ENCODE data around the gene THSD7A.

The THSD7A gene

DNA sequence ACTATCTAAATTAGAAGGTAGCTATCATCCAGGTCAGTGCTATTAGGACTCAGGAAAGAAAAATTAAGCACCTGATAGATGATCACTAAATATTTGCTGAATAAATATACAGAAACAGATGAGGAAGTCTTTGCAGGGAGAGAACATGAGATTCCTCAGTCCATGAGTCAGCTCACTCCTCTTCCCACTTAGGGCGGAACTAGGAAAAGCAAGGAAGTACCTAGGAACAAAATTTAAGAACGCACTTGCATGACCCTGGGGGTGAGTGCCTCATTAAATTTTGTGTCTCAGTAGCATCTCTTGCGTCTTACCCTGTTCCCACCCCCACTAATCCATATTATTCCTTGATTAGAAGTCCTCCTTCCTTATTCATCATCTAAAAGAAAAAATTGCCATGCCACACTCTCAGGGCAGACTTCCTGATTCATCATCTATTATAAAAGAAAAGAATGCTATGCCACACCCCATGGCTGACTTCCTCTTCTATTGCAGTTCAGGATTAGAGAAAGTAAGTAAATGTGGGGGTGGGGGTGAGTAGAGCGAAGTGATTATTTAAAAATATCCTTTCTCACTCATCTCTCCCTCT is 208.8 kb downstream of the THSD7A start:
- DNase-seq, result no peak

DNA sequence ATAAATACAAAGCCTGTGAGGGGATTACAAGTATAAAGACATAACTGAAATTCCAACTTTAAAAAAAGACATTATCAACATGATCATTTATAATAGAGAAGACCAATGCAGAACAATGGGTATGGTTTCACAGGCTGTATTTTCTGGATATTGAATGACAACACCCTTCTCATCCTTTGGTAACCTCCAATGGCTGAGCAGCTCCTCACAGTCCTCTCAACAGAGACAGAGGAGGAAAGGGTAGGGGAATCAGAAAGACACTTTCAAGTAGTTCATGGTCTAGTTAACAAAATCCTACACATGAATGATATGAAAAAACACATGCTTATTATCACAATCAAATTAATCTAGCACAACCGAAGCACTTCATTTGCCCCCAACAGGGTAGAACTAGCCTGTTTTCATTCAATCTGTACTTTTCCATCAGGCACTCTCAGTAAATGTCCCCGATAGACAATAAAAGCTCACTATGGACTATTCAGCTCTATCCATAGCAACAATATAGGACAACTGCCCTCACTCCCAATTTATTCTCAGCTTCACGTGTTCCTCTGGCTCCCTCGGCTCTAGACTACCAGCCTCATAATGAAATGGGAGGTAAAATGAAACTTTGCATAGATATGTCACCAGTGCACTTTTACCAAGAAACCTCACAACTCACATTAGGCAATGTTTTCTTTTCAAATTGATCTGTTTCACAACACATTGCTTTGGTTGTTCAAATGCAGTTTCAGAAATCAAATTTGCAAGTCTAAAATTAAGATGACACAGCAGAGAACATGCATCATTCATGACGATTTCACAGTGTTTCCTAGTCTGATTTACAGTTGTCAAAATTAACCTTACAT is 211.4 kb downstream of the THSD7A start:
- DNase-seq, result no peak

DNA sequence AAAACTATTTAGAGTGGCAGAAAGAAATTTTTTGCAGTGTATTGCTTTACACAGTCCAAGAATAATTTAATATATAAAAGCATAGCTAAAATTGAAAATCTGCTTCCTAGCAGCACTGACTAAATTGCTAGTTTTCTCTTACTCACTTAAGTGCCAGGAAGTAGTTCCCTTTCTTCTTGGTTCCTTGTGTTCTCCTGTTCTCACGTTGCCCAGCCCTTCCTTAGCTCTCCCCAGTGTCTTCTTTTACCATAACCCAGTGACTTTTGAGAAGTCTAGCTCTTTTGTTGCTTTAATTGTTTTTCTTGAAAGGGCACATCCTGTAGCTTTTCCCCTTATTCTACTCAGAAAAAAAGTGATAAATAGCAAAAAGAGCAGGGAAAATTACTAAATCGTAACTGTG is 215.5 kb downstream of the THSD7A start:
- no peak for DNase-seq

DNA sequence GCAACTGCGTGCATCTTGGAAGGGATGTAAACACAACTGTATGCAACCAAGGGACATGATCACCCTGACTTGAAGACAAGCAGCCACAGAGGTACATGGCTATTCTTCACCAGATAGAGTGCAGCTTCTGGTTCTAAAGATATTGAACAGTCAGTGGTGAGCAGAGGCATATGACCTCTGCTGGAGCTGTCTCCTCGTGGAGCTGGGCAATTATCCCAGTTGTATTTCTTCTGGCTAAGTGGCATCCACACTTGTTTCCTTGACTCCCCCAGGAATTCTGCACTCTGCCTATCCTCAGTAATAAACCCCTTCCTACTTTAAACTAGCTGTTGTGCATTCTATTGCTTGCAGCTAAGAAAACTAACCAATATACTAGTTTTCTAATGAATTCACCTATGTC is 216.8 kb downstream of the THSD7A start:
- DNase-seq, result no peak

GRCh38 chr7:11613292-11613930 is 218.6 kb downstream of the THSD7A start:
- no peak for DNase-seq

GRCh38 chr7:11612737-11613136 is 219.3 kb downstream of the THSD7A start:
- no peak for DNase-seq

GRCh38 chr7:11609096-11609670 is 222.8 kb downstream of the THSD7A start:
- no peak for DNase-seq

GRCh38 chr7:11607686-11608085 is 224.3 kb downstream of the THSD7A start:
- no peak for DNase-seq

GRCh38 chr7:11605749-11606148 is 226.2 kb downstream of the THSD7A start:
- DNase-seq, result no peak

GRCh38 chr7:11604505-11604904 is 227.5 kb downstream of the THSD7A start:
- DNase-seq, result no peak

- DNase-seq, result no peak
Measured at GRCh38 chr7:11601761-11602160, 230.2 kb downstream of the THSD7A start.

- DNase-seq, result no peak
Measured at GRCh38 chr7:11593322-11593721, 238.7 kb downstream of the THSD7A start.

DNA sequence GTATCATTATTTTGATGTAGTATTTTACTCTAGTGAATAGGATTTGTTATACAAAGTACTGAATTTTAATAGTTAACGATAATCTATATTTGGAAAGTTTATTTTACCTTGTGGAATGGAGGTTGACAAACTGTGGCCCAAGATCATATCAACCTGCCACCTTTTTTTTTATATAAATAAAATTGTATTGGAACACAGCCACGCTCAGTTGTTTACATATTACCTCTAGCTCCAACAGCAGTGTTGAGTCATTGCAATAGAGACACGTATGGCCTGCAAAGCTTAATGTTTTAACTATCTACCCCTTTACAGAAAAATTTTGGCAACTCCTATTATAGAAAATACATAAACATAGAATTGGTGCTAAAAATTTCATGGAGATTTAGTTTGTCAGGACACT is 239.3 kb downstream of the THSD7A start:
- DNase-seq, result no peak

DNA sequence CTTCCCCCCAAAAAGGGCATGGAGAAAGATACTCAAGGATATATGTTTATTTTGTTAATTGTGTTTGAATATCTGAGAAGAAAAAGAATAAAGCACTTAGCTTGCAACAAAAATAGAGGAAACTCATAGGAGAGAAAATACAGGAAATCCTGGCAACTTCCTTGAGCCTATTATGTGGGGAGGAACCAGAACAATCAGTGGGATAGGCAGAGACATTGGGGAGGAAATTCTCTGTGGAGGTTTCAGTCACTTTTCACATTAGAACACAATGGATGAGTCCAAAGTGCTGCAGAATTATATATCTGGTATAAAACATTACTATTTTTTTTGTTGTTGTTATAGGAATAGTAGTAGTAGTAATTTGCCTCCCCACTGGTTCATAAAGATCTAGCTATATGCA is 240.1 kb downstream of the THSD7A start:
- DNase-seq, result no peak

DNA sequence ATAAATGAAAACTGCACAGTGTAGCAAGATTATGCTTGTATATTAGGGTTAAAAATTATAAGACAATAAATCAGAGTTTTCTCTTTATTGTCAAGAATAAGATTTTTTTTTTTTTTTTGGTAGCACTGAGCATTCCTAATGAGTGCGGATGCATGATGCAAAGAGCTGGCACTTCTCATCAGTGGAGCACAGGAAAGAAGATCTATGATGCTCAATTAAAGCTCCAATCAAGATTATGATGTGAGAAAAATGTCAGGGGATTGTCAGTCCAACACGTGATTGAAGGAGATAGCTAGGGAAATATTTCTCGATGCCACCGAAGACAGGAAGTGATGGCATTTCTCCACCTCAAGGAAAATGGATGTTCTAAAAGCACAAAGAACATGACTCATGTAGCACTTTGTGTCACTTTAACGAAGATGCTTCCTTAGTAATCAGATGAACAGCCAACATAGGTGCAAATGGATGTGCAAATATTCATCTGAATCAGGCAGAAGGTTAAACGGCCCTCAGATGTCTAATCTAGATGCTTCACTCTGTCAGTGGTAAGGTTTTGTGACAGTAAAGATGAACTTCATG is 240.9 kb downstream of the THSD7A start:
- no peak for DNase-seq

DNA sequence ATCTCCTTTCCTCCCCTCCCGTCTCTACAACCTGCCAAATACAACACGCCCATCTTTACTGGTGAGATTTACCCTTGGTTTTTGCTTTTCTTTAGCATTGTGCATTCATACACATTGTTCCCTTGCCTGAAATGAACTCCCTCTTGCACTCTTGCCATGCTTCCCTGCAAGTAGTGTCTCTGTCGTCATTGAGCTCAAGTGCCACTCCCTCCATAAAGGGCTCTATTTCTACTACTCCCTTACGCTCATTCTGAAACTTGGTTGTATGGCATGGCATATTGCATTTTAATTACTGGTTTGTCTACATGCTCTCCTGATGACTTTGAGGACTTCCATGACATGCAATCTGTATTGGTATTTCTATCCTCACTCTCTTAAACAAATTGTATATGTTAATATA is 242.7 kb downstream of the THSD7A start:
- no peak for DNase-seq

GRCh38 chr7:11587814-11588213 is 244.2 kb downstream of the THSD7A start:
- DNase-seq, result no peak

- no peak for DNase-seq
Measured at GRCh38 chr7:11587048-11587447, 244.9 kb downstream of the THSD7A start.

- DNase-seq, result no peak
Measured at GRCh38 chr7:11584406-11585031, 247.5 kb downstream of the THSD7A start.

- DNase-seq, result no peak
Measured at GRCh38 chr7:11579141-11579540, 252.9 kb downstream of the THSD7A start.

GRCh38 chr7:11576310-11576709 is 255.7 kb downstream of the THSD7A start:
- DNase-seq, result no peak

GRCh38 chr7:11573128-11573750 is 258.8 kb downstream of the THSD7A start:
- no peak for DNase-seq
